Subcutaneous abdominal adipose tissue (tissue), 5 donors: ENCODE results near the gene CORO1C.

Source experiments
- H3K27ac ChIP-seq: one replicate; pipeline ENCODE4 v1.7.0; 2013; ENCODE audit warnings: low read depth, mild to moderate bottlenecking, inconsistent platforms, low read length, moderate library complexity
- H3K27me3 ChIP-seq, 5 donors: one replicate each; pipeline ENCODE4 v1.7.0; 2013; ENCODE audit warnings: low read length in 5 of 5, inconsistent platforms in 1 of 5; ENCODE audit not compliant: control insufficient read depth in 5 of 5, insufficient read depth in 4 of 5
- H3K36me3 ChIP-seq, 5 donors: one replicate each; pipeline ENCODE4 v1.7.0; 2013; ENCODE audit warnings: low read length in 5 of 5; ENCODE audit not compliant: control insufficient read depth in 5 of 5, insufficient read depth in 5 of 5
- H3K4me1 ChIP-seq, 5 donors: one replicate each; pipeline ENCODE4 v1.7.0; 2013; ENCODE audit warnings: low read length in 5 of 5, mild to moderate bottlenecking in 3 of 5, moderate library complexity in 1 of 5; ENCODE audit not compliant: control insufficient read depth in 5 of 5, insufficient read depth in 5 of 5
- H3K4me3 ChIP-seq, 5 donors: one replicate each; pipeline ENCODE4 v1.7.0; 2013; ENCODE audit warnings: low read length in 5 of 5, low read depth in 1 of 5
- H3K9ac ChIP-seq, 5 donors: one replicate each; pipeline ENCODE4 v1.7.0; 2013; ENCODE audit warnings: low read length in 5 of 5, mild to moderate bottlenecking in 4 of 5, moderate library complexity in 3 of 5
- H3K9me3 ChIP-seq, 5 donors: one replicate each; pipeline ENCODE4 v1.7.0; 2013; ENCODE audit warnings: low read length in 5 of 5; ENCODE audit not compliant: control insufficient read depth in 5 of 5
- donor health status: healthy.
- donor health status: healthy.
- donor health status: healthy.
- donor health status: healthy.
- donor health status: healthy.

CORO1C gene

GRCh38 chr12:108677381-108677780 lies 53.9 kb downstream of the CORO1C start:
- H3K4me3 ChIP-seq = no peak overlapping the region
- no peaks in the 10 kb centered on the region for H3K27me3 ChIP-seq
- H3K36me3 ChIP-seq = peaks cover 15 to 30% (median 18%) of the 10 kb centered on the region in 5 donors
- H3K9me3 ChIP-seq = no peaks in the 10 kb centered on the region
- no peak overlapping the region for H3K9ac ChIP-seq
- H3K4me1 ChIP-seq = peaks cover 0 to 11% (median 0%) of the 10 kb centered on the region in 5 donors
- H3K27ac ChIP-seq = no peak overlapping the region

- Histone ChIP-seq H3K27ac (no peak overlapping the region), H3K4me3 (no peak overlapping the region), H3K4me1 (peaks cover 0 to 11% (median 0%) of the 10 kb centered on the region in 5 donors), H3K9me3 (no peaks in the 10 kb centered on the region), H3K36me3 (peaks cover 15 to 30% (median 19%) of the 10 kb centered on the region in 5 donors), H3K9ac (no peak overlapping the region), H3K27me3 (no peaks in the 10 kb centered on the region)
Observed at GRCh38 chr12:108676707-108677106, 54.6 kb downstream of the CORO1C start.

DNA sequence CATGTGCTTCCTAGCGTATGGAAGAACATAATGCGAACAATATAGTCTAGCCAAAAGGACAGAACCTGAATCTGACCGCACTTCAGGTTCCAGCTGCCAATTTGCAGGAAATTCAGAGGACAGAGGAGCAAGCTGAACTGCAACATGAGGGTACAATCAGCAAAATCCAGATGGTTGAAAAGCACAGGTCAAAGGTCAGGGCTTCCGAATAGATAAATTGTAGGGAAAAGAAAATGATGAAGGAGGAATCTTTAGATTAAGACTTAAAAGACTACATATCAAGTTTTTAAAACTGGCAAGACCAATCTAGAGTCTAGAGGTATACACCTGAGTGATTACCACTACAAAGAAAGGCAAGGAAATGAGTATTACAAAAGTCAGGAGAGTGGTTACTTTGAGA lies 55.5 kb downstream of the CORO1C start:
- H3K9ac ChIP-seq = peak overlapping the region in 1 of 5 donors; percentile 17
- no peak overlapping the region for H3K27ac ChIP-seq
- no peaks in the 10 kb centered on the region for H3K9me3 ChIP-seq
- H3K4me1 ChIP-seq = peaks cover 0 to 11% (median 0%) of the 10 kb centered on the region in 5 donors
- no peaks in the 10 kb centered on the region for H3K27me3 ChIP-seq
- H3K4me3 ChIP-seq = no peak overlapping the region
- H3K36me3 ChIP-seq = peaks cover 15 to 30% (median 19%) of the 10 kb centered on the region in 5 donors

DNA sequence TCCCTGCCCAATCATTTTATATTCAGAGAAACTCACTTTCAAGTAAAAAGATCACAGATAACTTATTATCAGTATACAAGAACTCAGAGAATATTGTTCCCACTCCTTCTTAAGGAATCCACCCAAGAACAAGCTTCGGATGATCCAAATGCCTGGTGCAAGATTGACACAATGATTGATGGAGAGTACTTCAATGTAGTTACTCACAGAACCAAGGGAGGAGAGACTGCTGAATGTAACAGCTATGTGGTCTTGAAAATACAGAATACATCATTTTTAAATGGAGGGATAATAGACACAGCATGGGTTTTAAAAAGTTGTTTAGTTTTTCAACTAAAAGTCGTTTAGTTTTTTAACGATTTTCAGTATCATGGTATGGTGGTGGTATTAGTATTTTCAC lies 59.3 kb downstream of the CORO1C start:
- Histone ChIP-seq H3K27ac (no peak overlapping the region), H3K4me1 (peaks cover 2 to 27% (median 20%) of the 10 kb centered on the region in 5 donors), H3K9me3 (no peaks in the 10 kb centered on the region), H3K36me3 (peaks cover 8 to 20% (median 13%) of the 10 kb centered on the region in 5 donors), H3K4me3 (no peak overlapping the region), H3K9ac (no peak overlapping the region), H3K27me3 (no peaks in the 10 kb centered on the region)

DNA sequence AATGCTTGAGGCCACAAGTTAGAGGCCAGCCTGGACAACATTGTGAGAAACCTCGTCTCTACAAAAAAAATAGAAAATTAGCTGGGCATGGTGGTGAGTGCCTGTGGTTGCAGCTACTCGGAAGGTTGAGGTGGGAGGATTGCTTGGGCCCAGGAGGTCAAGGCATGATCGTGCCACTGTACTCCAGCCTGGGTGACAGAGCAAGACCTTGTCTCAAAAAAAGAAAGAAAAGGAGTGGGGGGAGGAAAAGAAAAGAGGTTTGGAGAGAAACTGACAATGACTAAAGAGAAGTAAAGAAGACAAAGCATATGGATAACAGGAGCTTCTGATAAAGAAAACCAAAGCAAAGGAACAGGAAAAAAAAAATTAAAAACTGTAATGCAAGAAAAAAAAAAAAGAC lies 60.2 kb downstream of the CORO1C start:
- peaks cover 4 to 31% (median 28%) of the 10 kb centered on the region in 5 donors for H3K4me1 ChIP-seq
- no peaks in the 10 kb centered on the region for H3K9me3 ChIP-seq
- H3K36me3 ChIP-seq = peaks cover 6 to 20% (median 12%) of the 10 kb centered on the region in 5 donors
- H3K4me3 ChIP-seq = no peak overlapping the region
- no peaks in the 10 kb centered on the region for H3K27me3 ChIP-seq
- no peak overlapping the region for H3K9ac ChIP-seq
- H3K27ac ChIP-seq = no peak overlapping the region

GRCh38 chr12:108670066-108670631 lies 61.2 kb downstream of the CORO1C start:
- Histone ChIP-seq H3K4me1 (peaks cover 4 to 41% (median 38%) of the 10 kb centered on the region in 5 donors), H3K27ac (no peak overlapping the region), H3K27me3 (no peaks in the 10 kb centered on the region), H3K4me3 (no peak overlapping the region), H3K36me3 (peaks cover 4 to 16% (median 8%) of the 10 kb centered on the region in 5 donors), H3K9me3 (no peaks in the 10 kb centered on the region), H3K9ac (no peak overlapping the region)

DNA sequence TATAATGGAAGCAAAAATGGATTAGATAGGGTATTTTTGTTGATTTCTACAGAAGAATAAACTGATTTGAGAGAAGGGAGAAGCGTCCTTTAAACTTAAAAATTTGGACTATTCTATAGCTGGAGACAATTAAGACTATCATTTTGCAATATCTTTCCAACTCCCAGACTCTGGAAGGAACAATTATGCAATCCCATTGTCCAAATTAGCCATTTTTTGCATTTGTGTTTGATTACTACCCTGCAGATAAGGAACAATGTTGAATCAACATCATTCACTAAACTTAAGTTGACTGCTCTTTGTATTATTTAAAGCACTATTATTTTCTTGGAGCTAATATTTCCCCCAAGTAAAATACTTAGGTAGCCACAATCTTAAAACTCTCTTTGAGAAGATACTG lies 62.8 kb downstream of the CORO1C start:
- Histone ChIP-seq H3K9me3 (no peaks in the 10 kb centered on the region), H3K36me3 (peaks cover 3 to 12% (median 6%) of the 10 kb centered on the region in 5 donors), H3K4me1 (peaks cover 11 to 55% (median 48%) of the 10 kb centered on the region in 5 donors), H3K27me3 (no peaks in the 10 kb centered on the region), H3K9ac (no peak overlapping the region), H3K4me3 (no peak overlapping the region), H3K27ac (no peak overlapping the region)

DNA sequence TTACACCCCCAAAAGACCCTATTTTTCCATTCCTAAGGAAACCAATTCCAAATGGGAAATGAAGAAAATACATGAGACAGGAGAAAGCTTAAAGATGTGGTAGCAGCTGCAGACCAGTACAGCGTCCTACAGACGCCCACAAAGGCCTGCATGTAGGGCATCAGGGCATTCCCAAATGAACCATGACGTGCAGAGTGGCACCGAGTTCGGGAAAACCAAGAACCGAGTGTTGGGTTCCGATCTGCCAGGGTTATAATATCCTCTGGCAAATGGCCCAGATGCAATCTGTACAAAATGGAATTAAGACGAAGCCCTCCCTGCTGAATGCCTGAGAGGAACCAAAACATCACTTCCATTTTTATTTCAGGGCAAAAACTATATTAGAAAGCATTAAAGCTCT lies 63.3 kb downstream of the CORO1C start:
- H3K27me3 ChIP-seq = no peaks in the 10 kb centered on the region
- no peaks in the 10 kb centered on the region for H3K9me3 ChIP-seq
- no peak overlapping the region for H3K27ac ChIP-seq
- H3K9ac ChIP-seq = no peak overlapping the region
- peaks cover 11 to 56% (median 48%) of the 10 kb centered on the region in 5 donors for H3K4me1 ChIP-seq
- H3K4me3 ChIP-seq = peak overlapping the region in 1 of 5 donors; percentile 37
- peaks cover 0 to 9% (median 3%) of the 10 kb centered on the region in 5 donors for H3K36me3 ChIP-seq

- Histone ChIP-seq H3K9ac (no peak overlapping the region), H3K9me3 (no peaks in the 10 kb centered on the region), H3K4me1 (peaks cover 11 to 56% (median 48%) of the 10 kb centered on the region in 5 donors), H3K27ac (no peak overlapping the region), H3K36me3 (peaks cover 0 to 2% (median 0%) of the 10 kb centered on the region in 5 donors), H3K4me3 (no peak overlapping the region), H3K27me3 (no peaks in the 10 kb centered on the region)
Observed at GRCh38 chr12:108667349-108667748, 64.0 kb downstream of the CORO1C start.

GRCh38 chr12:108666401-108666881 lies 64.9 kb downstream of the CORO1C start:
- Histone ChIP-seq H3K27me3 (no peaks in the 10 kb centered on the region), H3K36me3 (peaks cover 0 to 7% (median 4%) of the 10 kb centered on the region in 5 donors), H3K4me3 (no peak overlapping the region), H3K9ac (no peak overlapping the region), H3K4me1 (peaks cover 11 to 56% (median 48%) of the 10 kb centered on the region in 5 donors), H3K27ac (no peak overlapping the region), H3K9me3 (no peaks in the 10 kb centered on the region)
